Mesothelial cell of epicardium (in vitro differentiated cells): Measurements from ENCODE around the gene OSBPL8. TPM values are rescaled to one million over a fixed set of nuclear protein-coding genes. Genes with fewer than 3 reads are reported as not detected.

Experiments
- DNase-seq, 2 experiments: peaks; one replicate each; pipeline ENCODE4 v3.0.0; 2021; ENCODE audit warnings: low spot score in 2 of 2; ENCODE audit not compliant: unreplicated experiment in 2 of 2
- H3K27ac Mint-ChIP-seq: 2 replicates; pipeline ENCODE4 v1.8.0; 2021; ENCODE audit warnings: mixed read lengths
- H3K27me3 Mint-ChIP-seq: 2 replicates; pipeline ENCODE4 v1.8.0; 2021; ENCODE audit warnings: low read depth, mixed read lengths
- H3K36me3 Mint-ChIP-seq: 2 replicates; pipeline ENCODE4 v1.8.0; 2021; ENCODE audit warnings: mixed read lengths
- H3K4me1 Mint-ChIP-seq: 2 replicates; pipeline ENCODE4 v1.8.0; 2021; ENCODE audit warnings: mixed read lengths
- H3K4me3 Mint-ChIP-seq: 2 replicates; pipeline ENCODE4 v1.8.0; 2021; ENCODE audit warnings: mild to moderate bottlenecking, moderate library complexity, mixed read lengths
- H3K9me3 Mint-ChIP-seq: 2 replicates; pipeline ENCODE4 v1.8.0; 2021; ENCODE audit warnings: mixed read lengths
- CTCF ChIP-seq: fragments of 200-600 bp; sonication (generic); IDR thresholded peaks from one replicate; pipeline ENCODE4 v1.5.0; 2021; ENCODE audit warnings: antibody characterized with exemption; ENCODE audit not compliant: unreplicated experiment
- total RNA-seq: library from RNA; stranded (reverse); gene quantifications from 3 replicates; pipeline ENCODE4 v1.2.1, GENCODE V29; 2021

Gene OSBPL8
- total RNA-seq, 1 donor from 2014 or later = 51.5 TPM

GRCh38 chr12:76543813-76544347 is 15.7 kb downstream of the OSBPL8 start:
- no peaks in the 10 kb centered on the region for H3K27me3 Mint-ChIP-seq
- no peak for DNase-seq
- peaks cover 45% of the 10 kb centered on the region for H3K4me1 Mint-ChIP-seq
- no peaks in the 10 kb centered on the region for H3K9me3 Mint-ChIP-seq
- H3K27ac Mint-ChIP-seq = no peak overlapping the region
- H3K36me3 Mint-ChIP-seq = peaks cover 1% of the 10 kb centered on the region
- TF ChIP-seq CTCF = no peak
- H3K4me3 Mint-ChIP-seq = no peak overlapping the region

DNA sequence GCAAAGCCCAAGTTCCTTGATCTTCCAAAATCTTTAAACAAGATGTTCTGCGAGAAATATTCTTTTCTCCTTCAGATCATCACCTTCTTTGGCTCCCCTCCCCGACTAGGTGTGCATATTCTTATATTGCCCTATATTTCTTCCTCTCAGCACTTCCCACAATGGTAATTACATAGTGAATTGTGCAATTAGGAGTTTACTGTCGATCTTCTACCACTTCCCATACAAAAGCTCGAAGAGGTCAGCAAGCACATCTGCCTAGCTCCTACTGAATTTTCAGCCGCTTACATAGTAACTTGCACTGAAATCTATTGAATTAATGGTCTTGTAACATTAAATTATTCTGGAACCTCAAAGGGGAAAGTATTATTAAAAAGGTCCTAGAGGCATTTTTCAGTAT is 16.7 kb downstream of the OSBPL8 start:
- DNase-seq = no peak
- peaks cover 1% of the 10 kb centered on the region for H3K36me3 Mint-ChIP-seq
- no peaks in the 10 kb centered on the region for H3K9me3 Mint-ChIP-seq
- no peak overlapping the region for H3K4me3 Mint-ChIP-seq
- H3K4me1 Mint-ChIP-seq = peaks cover 35% of the 10 kb centered on the region
- H3K27ac Mint-ChIP-seq = no peak overlapping the region
- TF ChIP-seq CTCF = no peak
- no peaks in the 10 kb centered on the region for H3K27me3 Mint-ChIP-seq

GRCh38 chr12:76539727-76540126 is 19.8 kb downstream of the OSBPL8 start:
- Mint-ChIP-seq H3K36me3 (peaks cover 11% of the 10 kb centered on the region), H3K9me3 (peaks cover 6% of the 10 kb centered on the region), H3K27ac (peak overlapping the region; percentile 34), H3K4me3 (no peak overlapping the region), H3K27me3 (no peaks in the 10 kb centered on the region), H3K4me1 (peaks cover 13% of the 10 kb centered on the region)
- TF ChIP-seq CTCF = no peak
- DNase-seq = no peak

GRCh38 chr12:76537923-76538322 is 21.6 kb downstream of the OSBPL8 start:
- no peak overlapping the region for H3K4me3 Mint-ChIP-seq
- H3K36me3 Mint-ChIP-seq = peaks cover 13% of the 10 kb centered on the region
- DNase-seq = no peak
- H3K4me1 Mint-ChIP-seq = peaks cover 15% of the 10 kb centered on the region
- no peak overlapping the region for H3K27ac Mint-ChIP-seq
- no peak for TF ChIP-seq CTCF
- peaks cover 11% of the 10 kb centered on the region for H3K9me3 Mint-ChIP-seq
- no peaks in the 10 kb centered on the region for H3K27me3 Mint-ChIP-seq

DNA sequence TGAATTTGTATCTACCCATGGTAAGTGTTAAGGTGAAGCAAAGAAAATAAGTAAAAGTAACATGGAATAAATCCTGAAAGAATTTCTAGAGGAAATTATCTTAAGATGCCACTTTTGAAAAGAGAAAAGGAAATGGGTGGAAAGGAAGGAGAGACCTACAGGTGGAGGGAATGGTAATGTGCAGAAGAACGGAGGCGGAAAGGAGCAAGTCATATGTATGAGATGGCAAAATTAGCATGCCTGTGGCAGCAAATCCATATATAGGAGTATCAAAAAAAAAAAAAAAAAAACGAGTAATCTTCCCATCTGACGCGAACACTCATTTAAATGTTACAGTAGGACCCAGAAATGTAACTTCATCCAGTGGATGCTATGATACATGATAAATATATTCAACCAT is 23.0 kb downstream of the OSBPL8 start:
- Mint-ChIP-seq H3K9me3 (peaks cover 11% of the 10 kb centered on the region), H3K27me3 (no peaks in the 10 kb centered on the region), H3K4me1 (peaks cover 14% of the 10 kb centered on the region), H3K36me3 (peaks cover 11% of the 10 kb centered on the region), H3K4me3 (no peak overlapping the region), H3K27ac (no peak overlapping the region)
- no peak for TF ChIP-seq CTCF
- no peak for DNase-seq

- peaks cover 11% of the 10 kb centered on the region for H3K9me3 Mint-ChIP-seq
- peaks cover 11% of the 10 kb centered on the region for H3K36me3 Mint-ChIP-seq
- no peak overlapping the region for H3K27ac Mint-ChIP-seq
- DNase-seq = no peak
- peaks cover 14% of the 10 kb centered on the region for H3K4me1 Mint-ChIP-seq
- no peak overlapping the region for H3K4me3 Mint-ChIP-seq
- H3K27me3 Mint-ChIP-seq = no peaks in the 10 kb centered on the region
- no peak for TF ChIP-seq CTCF
Measured at GRCh38 chr12:76535170-76535569, 24.4 kb downstream of the OSBPL8 start.
